Measurements from ENCODE around the gene DELE1.

DELE1 gene, protein sequence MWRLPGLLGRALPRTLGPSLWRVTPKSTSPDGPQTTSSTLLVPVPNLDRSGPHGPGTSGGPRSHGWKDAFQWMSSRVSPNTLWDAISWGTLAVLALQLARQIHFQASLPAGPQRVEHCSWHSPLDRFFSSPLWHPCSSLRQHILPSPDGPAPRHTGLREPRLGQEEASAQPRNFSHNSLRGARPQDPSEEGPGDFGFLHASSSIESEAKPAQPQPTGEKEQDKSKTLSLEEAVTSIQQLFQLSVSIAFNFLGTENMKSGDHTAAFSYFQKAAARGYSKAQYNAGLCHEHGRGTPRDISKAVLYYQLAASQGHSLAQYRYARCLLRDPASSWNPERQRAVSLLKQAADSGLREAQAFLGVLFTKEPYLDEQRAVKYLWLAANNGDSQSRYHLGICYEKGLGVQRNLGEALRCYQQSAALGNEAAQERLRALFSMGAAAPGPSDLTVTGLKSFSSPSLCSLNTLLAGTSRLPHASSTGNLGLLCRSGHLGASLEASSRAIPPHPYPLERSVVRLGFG

DNA sequence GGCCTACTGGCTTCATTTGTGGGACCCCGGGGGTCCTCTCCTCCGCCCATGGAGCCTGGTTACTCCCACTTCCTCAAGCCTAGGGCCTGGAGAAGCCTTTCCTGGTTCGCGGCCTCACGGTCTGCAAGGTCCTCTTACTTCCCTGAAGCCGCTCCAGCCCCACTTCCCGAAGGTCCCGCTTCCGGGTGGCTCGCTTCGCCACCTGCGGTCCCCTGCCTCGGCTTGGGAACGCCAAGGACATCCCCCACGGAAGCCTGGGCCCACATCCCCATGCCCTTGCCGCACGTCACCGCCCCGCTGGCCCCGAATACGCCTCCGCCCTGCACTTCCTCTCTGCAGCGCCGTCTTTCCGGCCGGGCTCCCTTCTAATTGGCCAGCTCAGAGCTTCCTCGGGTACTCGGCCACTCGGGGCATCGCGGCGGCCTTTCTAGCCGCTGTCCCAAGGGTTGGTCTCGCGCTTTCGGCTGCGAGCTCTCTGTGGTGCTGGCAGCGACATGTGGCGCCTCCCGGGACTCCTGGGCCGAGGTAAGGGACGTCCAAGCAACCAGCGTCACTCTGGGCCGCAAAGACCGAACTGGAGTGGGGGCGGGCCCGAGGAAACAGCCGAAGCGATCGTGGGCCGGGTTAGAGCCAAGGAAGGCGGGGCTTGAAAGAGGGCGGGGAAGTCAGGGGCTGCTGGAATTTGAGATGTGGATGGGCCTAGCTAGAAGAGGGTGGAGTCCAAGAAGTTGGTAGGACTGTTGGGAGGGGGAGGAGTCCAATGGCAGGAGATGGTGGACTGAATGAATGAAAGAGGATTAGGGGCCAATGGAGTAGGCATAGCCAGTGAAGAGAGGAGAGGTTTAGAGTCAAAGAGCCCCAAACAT is at the start of gene DELE1:
DELE1 (plus strand) TSS at position 424 of the 866 bp plus-strand sequence; CDS start at position 495, 71 bp downstream.
- peak; percentile 79 to 96 (median 90) for DNase-seq (ENCODE audit: low read depth in 3 of 3)

GRCh38 chr5:141873933-141874261 is 49.8 kb upstream of the DELE1 start:
- DNase-seq (ENCODE audit: low read depth in 3 of 3) = no peak

GRCh38 chr5:141874262-141874964 is 49.3 kb upstream of the DELE1 start:
- DNase-seq (ENCODE audit: low read depth in 3 of 3) = no peak

- DNase-seq (ENCODE audit: low read depth in 3 of 3) = no peak
Measured at GRCh38 chr5:141875022-141875740, 48.5 kb upstream of the DELE1 start.

DNA sequence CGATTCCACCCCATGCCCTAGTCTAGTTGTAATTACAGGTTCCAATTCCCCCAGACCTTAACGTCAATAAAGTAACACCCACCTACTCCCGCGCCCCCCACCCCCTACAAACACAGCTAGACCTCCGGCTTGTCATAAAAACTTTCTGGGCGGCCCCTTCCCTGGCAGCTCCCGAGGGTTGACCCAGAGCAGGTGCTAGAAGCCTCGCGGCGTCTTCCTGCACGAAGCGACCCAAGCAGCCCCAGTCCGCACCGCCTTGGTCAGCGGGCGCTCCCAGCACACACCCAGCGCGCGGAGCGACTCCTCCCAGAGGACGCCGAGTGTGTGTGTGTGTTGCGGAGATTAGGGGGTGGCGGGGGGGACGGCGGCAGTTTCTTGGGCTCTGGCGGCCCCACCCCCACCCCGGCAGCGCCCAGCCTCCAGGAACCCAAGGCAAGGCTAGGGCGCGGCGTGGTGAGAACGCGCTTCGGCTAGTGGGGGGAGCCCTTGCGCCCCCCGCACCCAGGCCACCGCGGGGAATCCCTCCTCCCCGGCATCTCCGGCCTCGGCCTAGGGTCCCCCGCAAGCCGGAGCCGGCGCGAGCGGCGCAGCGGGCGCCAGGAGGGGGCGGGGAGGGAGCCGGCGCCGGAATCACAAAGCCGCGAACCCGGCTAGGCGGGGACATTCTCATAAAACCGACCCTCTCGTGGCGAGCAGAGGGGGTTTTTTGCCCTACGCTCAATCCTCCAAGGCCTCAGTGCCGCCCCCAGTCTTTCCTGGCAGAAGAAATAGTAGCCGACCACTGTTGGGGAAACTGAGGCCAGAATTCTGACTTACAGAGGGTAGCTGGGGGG is 47.7 kb upstream of the DELE1 start:
- no peak for DNase-seq (ENCODE audit: low read depth in 3 of 3)

DNA sequence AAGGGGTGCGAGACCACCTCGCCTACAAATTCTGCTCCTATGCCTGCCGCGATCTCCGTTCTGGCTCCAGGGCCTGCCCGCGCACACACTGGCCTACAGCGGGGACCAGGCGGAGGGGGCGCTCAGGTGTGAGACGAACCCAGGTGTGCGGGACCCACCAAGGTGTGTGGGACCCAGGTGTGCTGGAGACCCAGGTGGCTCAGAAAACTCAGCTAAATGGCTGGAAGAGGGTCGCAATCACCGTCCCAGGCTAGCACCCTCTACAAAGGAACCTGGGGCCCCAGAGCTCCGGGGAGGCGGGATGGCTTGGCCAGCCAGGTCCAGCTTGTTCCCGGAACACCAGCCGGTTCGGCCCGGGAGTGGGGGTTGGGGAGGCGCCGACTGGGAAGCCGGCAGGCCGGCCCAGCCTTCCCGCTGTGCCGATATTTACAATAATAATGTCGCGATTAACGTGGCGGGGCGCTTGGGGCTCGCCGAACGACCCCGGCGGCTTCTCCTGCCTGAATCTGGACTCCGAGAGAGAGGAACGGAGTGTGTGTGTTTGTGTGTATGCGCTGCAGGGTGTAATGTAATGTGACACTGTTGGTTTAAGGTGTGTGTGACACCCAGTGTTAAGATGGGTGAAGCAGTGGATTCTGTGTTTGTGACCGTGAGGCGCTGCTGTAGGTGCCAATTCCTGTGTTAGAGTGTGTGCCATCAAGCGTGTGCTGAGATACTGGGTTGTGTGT is 46.9 kb upstream of the DELE1 start:
- DNase-seq (ENCODE audit: low read depth in 3 of 3) = no peak

- no peak for DNase-seq (ENCODE audit: low read depth in 3 of 3)
Measured at GRCh38 chr5:141877356-141878185, 46.1 kb upstream of the DELE1 start.

- no peak for DNase-seq (ENCODE audit: low read depth in 3 of 3)
Measured at GRCh38 chr5:141878186-141878710, 45.4 kb upstream of the DELE1 start, which contains the start of gene PCDH1. TSS of gene PCDH1 (minus strand) at chr5:141878410. CDS start at chr5:141878262, 148 bp downstream.

- peak; percentile 56 to 86 (median 74) for DNase-seq (ENCODE audit: low read depth in 3 of 3)
Measured at GRCh38 chr5:141878711-141879425, 44.8 kb upstream of the DELE1 start.

DNA sequence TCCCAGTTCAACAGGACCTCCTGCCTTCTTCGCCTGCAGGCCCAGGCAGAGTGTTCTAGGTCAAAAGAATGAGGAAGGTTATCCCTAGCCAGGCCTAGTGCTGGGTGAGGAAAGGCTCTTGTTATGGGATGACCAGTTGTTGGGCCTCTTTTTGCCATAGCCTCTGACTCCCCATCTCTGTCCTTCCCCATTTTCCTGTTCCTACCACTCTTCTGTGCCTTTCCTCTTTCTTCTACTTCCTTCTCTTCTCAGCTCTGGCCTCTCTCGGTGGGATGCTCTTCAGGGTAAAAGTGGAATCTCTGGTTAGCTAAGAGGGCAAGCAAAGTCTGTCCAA is 44.3 kb upstream of the DELE1 start:
- DNase-seq (ENCODE audit: low read depth in 3 of 3) = no peak

- no peak for DNase-seq (ENCODE audit: low read depth in 3 of 3)
Measured at GRCh38 chr5:141879941-141880738, 43.5 kb upstream of the DELE1 start.

DNA sequence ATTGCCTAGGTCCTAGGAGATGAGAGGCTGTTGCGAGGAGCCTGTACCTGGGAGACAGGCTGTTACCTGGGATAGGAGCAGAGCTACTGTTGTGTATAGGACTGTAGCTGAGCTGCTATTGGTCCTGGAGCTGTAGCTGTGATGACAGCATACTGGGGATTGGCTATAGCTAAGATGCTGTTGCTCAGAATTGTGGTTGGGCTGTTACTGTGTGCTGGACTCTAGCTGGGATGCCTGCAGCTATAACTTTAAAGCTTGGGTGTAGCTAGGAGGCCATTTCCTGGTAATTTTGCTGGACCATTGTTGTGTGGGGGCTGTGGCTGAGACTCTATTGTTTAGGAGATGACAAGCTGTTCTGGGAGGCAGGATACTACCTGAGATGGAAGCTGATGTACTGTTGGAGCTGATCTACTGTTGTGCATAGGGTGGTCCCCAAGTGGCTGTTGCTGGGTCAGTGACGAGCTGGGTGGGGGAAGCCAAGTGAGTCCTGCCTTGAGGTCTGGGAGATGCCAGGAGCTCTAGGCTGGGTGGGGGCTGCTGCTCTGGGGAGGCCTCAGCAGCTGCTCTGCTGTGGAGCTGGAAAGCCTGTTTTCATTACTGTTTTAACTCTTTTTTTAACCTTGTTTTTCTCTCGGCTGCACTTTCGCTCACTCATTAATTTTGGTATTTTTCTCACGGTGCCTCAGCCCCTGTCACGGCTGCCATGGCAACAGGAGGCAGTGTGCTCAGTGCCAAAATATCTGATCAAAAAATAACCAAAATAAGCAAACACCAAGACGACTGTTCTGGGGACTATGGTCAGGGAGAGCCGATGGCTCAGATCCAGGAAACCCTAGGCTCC is 42.5 kb upstream of the DELE1 start:
- no peak for DNase-seq (ENCODE audit: low read depth in 3 of 3)

DNA sequence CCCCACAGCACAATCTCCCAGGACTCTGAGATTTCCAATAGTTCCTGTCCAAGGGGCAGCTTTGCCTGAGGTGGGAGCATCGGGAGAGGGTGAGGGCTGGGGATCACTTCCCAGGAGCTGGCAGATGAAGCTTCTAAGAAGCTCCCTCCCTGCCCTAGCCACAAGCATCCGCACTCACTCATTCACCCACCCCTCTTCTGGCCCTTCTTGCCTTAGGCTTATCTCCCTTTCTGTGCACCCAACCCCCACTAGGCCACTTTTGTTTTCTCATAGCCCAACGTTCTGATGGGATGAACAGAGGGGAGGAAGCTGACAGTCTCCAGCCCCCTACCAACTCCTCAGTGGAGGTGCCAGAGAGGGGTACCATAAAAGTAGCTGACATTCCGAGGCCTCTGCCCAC is 41.8 kb upstream of the DELE1 start:
- no peak for DNase-seq (ENCODE audit: low read depth in 3 of 3)

DNA sequence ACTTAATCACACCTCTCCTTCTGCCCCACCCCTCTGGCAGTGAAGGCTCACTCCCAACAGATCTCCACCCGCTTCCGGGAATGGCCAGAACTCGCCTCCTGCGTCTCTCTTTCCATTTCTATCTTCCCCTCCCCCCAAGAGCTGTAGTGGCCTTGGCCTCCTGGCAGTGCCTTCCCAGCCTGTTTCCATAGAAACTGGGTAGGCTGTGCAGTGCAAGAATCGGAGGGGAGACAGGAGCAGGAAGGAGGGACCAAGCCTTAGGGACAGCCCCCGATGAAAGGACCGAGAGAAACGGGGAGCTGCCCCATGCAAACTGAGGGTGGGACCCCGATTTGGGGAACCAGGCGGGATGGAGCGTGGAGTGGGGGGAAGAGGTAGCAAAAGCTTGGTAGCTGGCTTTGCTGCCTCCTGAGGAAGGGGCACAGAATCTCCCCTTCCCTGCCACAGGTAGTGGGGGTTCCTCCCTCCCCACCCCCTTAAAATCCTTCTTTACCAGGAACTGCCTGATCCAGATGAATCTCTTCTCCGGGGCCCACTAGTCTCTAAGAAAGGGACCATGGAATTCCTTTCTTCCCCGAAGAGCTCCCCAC is 41.0 kb upstream of the DELE1 start:
- DNase-seq (ENCODE audit: low read depth in 3 of 3) = no peak

DNA sequence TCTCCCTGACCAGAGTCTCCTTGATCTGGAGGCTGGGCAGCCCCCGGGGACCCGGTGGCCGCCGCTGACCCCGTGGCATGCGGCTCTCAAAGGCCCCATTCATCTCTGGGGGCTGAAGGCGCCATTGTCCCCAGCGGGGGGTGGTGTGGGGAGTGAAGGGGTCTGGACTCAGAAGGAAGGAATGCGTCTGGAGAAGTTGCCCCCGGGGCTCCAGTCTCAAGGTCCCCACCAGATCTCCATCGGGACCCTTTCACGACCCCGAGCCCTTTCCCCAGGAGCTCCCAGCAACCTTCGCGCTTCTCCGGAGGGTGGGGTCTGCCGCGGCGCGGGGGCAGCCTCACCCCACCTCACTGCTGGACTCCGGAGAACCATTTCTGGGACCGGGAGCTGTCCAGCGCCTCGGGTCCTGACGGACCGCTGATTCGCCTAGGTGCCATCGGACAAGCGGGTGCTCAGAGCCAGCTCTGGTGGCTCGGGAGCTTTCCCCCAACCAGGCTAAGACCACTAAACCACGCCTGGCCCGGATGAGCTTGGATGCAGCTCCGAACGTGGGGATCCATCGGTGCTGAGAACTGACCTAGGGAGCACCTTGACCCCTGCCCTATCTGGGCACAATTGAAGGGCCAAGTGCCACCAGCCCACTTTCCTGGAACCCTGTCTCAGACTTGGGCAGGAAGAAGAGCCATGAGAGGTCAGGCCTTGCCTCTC is 40.3 kb upstream of the DELE1 start:
- no peak for DNase-seq (ENCODE audit: low read depth in 3 of 3)

Data from stimulated activated CD4-positive, alpha-beta T cell treated with anti-CD3 and anti-CD28 coated beads, TNF-alpha, amount 100 ng/mL, for 4 hours (primary cell).